Epithelial cell of proximal tubule (primary cell): Measurements from ENCODE around the gene SHANK3. TPM values are rescaled to one million over a fixed set of nuclear protein-coding genes. Genes with fewer than 3 reads are reported as not detected.
A peak's percentile ranks its signal among the peaks of the same experiment; 100 is the strongest.

Experiments used
- DNase-seq: peaks from one replicate; pipeline ENCODE4 v3.0.0-alpha.2; 2011; ENCODE audit warnings: low read depth
- H3K4me3 ChIP-seq: 2 replicates; pipeline ENCODE4 v1.5.1; 2011; ENCODE audit warnings: low read depth, mild to moderate bottlenecking, low read length
- total RNA-seq: library from RNA; depleted of rRNA; stranded (reverse); fragments of >200 nt; gene quantifications from 2 replicates; pipeline ENCODE4 v1.2.3, GENCODE V29; 2015
- TF ChIP-seq, protein P1 (sequence below): conservative IDR thresholded peaks from 2 replicates; pipeline ENCODE4 v1.5.1; 2012; ENCODE audit warnings: low read depth, mild to moderate bottlenecking, low read length

Gene SHANK3
- total RNA-seq, 1 donor from 2014 or later = 3.6 TPM

DNA sequence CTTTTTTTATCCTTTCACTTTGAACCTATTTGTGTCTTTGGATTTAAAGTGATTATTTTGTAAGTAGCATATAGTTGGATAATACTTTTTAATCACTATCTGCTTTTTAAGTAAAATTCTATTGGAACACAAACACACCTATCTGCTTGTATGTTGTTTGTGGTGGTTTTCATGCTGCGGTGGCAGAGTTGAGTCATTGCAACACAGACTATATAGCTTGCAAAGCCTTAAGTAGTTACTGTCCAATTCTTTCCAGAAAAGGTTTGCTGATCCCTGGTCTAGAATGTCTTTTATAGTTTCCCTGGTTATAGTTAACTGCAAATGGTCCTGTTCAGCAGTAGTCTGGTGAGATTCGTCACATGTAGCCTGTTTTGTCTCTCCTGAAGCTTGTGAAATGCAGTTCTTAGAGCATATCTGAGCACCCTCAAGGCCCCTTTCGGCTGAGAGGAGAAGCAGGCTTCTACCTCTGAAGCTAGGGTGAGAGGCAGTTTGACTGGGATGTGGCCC is 21.5 kb downstream of the SHANK3 start:
- no peak for DNase-seq
- TF ChIP-seq, protein P1, sequence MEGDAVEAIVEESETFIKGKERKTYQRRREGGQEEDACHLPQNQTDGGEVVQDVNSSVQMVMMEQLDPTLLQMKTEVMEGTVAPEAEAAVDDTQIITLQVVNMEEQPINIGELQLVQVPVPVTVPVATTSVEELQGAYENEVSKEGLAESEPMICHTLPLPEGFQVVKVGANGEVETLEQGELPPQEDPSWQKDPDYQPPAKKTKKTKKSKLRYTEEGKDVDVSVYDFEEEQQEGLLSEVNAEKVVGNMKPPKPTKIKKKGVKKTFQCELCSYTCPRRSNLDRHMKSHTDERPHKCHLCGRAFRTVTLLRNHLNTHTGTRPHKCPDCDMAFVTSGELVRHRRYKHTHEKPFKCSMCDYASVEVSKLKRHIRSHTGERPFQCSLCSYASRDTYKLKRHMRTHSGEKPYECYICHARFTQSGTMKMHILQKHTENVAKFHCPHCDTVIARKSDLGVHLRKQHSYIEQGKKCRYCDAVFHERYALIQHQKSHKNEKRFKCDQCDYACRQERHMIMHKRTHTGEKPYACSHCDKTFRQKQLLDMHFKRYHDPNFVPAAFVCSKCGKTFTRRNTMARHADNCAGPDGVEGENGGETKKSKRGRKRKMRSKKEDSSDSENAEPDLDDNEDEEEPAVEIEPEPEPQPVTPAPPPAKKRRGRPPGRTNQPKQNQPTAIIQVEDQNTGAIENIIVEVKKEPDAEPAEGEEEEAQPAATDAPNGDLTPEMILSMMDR = no peak
- no peak overlapping the region for H3K4me3 ChIP-seq

DNA sequence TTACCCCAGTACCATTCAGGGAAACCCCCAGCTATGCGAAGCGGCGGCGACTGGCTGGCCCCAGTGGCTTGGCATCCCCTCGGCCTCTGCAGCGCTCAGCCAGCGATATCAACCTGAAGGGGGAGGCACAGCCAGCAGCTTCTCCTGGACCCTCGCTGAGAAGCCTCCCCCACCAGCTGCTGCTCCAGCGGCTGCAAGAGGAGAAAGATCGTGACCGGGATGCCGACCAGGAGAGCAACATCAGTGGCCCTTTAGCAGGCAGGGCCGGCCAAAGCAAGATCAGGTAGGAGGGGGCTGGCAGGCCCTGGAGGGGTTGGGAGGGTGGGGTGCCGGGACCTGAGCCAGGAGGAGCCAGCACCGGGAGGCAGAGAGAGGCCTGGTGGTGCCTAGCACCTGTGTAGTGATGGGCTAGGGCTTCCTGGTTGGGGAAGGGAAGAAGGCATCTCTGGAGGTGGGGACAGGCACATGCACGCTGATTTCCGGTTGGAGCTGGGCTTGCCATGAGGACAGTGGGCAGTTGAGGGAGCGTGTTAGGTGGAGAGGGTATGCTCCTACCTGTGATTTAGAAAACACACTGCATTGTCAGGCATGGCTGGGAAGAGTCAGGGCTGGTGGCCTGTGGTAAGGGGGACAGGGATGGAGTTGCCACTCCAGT is 22.3 kb downstream of the SHANK3 start:
- H3K4me3 ChIP-seq = no peak overlapping the region
- DNase-seq = no peak
- TF ChIP-seq, protein P1 = no peak

DNA sequence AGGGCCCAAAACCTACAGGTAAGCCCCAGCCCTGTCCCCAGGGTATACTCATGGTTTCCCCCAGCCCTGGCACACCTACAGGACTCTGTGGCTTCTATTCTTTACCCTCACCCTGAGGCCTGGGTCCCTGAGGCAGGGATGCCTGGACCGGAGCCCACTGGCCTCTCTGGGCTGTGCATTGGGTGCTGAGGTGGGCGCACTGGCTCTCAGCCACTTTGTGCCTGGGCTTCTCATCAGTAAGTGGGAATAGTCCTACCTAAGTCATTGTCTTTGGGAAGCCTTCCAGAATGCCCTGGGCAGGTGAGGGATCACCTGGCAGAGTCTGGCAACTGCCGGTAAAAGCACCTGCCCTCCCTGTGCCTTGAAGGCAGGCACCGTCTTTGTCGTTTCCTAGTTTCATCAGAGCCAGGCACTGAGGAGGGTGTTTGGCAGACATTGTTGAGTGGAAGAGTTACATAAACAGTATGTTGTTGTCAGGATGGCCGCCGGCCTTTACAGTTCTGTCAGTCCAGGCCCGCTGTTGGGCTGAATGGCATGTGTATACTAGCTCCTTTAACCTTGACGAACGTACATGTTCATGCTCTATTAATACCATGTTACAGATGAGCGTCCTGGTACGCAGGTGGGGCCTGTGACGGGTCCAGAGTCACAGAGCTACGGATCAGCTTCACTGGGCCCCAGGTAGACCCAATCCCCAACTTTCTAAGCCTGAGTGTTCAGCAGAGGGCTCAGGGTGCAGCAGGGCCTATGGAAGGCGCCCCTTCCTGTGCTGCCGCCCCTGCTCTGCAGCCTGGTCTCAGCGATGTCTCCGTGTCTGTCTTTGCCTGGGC is 23.0 kb downstream of the SHANK3 start:
- DNase-seq = no peak
- TF ChIP-seq, protein P1 = no peak
- no peak overlapping the region for H3K4me3 ChIP-seq

- peak overlapping the region; percentile 51 for H3K4me3 ChIP-seq
- no peak for DNase-seq
- TF ChIP-seq, protein P1 = no peak
Observed at GRCh38 chr22:50696251-50696798, 23.7 kb downstream of the SHANK3 start.

DNA sequence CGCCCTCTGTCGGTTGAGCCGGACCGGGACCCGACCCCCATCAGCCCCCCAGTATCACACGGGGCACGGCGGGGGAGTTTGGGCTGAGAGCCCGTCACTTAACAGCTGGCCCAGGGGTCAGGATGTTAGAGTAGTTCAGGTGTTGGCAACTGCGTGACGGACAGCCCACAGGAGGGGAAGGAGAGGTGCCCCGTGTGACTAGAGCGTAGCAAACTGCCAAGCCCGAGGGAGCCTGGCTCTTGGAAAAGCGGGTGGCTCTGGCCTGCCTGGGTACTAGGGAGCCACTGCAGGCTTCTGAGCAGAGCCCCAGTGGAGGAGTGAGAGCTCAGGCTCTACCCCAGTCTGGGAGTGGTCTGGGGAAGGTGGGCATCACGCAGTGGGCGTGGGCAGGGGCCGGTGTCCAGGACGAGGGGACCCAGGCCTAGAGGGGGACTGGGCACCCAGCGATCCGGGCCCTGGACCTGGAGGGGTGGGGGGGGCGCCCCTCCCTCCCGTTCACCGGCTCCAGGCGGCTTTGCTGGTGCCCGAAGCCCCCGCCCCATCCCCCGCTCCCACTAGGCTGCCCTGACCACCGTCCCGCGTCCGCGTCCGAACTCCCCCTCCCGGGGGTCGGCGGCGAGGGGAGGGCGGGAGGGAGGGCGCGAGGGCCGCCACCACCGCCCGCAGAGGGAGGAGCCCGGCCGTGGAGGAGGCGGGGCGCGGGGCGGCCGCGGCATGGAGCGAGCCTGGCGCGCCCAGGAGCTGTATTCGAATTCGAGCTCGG is 24.4 kb downstream of the SHANK3 start:
- no peak for DNase-seq

More for the DNA sequence above, 24.4 kb downstream of the SHANK3 start:
- peak overlapping the region; percentile 58 for H3K4me3 ChIP-seq
- TF ChIP-seq, protein P1 = peak; percentile 65
